KOPT-K1 (cell line): Measurements from ENCODE around the gene ARF6.
"Not testable (repeated sequence)": the region's sequence is repeated elsewhere in the genome, so short reads cannot be mapped to it uniquely, and the experiment has no call there.

Source experiments
- H3K27ac ChIP-seq: fragments of 200-600 bp; sonication (generic); 2 replicates; pipeline ENCODE4 v1.5.1; 2016; ENCODE audit warnings: antibody characterized with exemption, mild to moderate bottlenecking, low read depth, low read length; ENCODE audit not compliant: poor library complexity, severe bottlenecking
- H3K36me3 ChIP-seq: fragments of 200-600 bp; sonication (generic); 2 replicates; pipeline ENCODE4 v1.5.1; 2017; ENCODE audit warnings: antibody characterized with exemption, mild to moderate bottlenecking, low read length, moderate library complexity; ENCODE audit not compliant: insufficient read depth
- H3K9me3 ChIP-seq: fragments of 200-600 bp; sonication (generic); 2 replicates; pipeline ENCODE4 v1.5.1; 2017; ENCODE audit warnings: antibody characterized with exemption, low read length, mild to moderate bottlenecking; ENCODE audit not compliant: insufficient read depth, poor library complexity, severe bottlenecking

Gene ARF6

DNA sequence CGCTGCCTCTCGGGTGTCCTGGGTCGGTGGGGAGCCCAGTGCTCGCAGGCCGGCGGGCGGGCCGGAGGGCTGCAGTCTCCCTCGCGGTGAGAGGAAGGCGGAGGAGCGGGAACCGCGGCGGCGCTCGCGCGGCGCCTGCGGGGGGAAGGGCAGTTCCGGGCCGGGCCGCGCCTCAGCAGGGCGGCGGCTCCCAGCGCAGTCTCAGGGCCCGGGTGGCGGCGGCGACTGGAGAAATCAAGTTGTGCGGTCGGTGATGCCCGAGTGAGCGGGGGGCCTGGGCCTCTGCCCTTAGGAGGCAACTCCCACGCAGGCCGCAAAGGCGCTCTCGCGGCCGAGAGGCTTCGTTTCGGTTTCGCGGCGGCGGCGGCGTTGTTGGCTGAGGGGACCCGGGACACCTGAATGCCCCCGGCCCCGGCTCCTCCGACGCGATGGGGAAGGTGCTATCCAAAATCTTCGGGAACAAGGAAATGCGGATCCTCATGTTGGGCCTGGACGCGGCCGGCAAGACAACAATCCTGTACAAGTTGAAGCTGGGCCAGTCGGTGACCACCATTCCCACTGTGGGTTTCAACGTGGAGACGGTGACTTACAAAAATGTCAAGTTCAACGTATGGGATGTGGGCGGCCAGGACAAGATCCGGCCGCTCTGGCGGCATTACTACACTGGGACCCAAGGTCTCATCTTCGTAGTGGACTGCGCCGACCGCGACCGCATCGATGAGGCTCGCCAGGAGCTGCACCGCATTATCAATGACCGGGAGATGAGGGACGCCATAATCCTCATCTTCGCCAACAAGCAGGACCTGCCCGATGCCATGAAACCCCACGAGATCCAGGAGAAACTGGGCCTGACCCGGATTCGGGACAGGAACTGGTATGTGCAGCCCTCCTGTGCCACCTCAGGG, 679 bp downstream of the ARF6 start:
- H3K9me3 ChIP-seq: no peaks in the 10 kb centered on the region
- H3K36me3 ChIP-seq: peaks cover 49% of the 10 kb centered on the region
- peak overlapping the region; percentile 99 for H3K27ac ChIP-seq

DNA sequence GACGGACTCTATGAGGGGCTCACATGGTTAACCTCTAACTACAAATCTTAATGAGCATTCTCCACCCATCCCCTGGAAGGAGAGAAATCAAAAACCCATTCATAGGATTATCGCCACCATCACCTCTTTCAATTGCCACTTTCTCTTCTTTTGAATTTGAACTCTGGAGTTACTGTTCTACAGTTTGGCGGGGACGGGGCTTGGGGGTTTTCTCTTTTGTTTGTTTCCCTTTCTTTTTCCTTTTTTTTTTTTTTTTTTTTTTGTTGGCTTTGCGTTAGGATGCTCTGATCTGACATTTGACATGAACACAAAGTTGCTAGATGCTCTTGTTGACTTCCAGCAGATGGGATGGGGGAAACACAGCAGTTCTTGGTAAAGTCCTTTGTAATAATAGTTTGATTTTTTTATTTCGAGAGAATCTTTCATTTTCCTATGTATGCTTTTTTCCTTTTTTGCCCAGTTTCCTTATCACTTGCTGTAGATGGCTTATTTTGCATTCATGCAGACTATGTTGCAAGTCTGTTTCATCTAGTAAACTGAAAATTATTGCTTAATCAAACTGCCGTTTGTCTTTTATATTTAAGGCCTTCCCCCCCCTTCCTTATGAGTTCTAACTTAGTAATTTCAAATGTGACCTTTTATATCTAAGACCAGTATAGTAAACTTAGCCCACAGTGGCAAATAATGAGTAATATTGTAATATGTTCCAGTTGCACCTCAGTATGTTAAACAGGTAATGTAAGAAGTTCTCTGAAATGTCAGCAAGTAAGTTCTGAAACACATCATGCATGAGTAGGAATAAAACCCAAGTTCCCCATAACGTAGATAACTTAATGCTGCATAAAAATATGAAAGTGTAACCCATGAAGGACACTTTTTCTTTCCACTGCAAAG, 1.6 kb downstream of the ARF6 start:
- Histone ChIP-seq H3K27ac (peak overlapping the region; percentile 99), H3K36me3 (peaks cover 56% of the 10 kb centered on the region)
- not testable (repeated sequence) for H3K9me3 ChIP-seq

DNA sequence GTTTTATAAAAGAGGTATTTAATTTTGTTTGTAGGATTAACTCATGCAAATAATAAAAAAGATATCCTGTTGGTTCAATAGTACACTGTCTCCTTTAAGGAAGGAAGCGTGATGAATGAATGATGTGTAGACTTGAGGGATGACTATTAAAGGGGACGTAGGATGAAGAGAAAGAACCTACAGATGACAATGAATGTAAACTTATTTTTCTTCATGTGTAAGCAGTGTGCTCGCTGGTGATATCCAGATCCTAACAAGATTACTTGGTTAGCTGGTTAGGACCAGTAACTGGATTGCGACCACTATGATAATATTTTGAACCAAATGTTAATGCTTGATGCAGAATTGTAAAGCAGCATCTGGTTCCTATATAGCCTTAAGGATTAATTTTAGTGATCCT, 2.6 kb downstream of the ARF6 start:
- Histone ChIP-seq H3K9me3 (no peaks in the 10 kb centered on the region), H3K36me3 (peaks cover 56% of the 10 kb centered on the region), H3K27ac (peak overlapping the region; percentile 23)

DNA sequence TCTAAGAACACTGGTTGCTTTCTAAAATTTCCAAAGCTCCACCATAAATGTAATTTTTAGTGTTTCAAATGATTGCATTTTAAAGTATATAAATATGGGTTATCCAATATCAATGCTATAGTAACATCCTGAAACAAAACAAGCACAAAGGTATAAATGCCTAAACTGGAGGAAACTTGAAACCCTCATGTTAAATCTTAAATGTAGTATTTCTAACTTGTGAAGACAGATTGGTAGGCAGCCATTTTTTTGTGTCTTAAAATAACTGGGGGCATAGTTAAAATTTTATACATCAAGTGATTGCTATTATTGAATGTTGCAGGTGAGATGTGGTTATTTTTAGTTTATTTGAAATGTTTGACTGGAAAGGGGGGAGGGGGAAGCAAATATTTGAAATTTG, 3.4 kb downstream of the ARF6 start:
- H3K27ac ChIP-seq: peak overlapping the region; percentile 23
- peaks cover 56% of the 10 kb centered on the region for H3K36me3 ChIP-seq

DNA sequence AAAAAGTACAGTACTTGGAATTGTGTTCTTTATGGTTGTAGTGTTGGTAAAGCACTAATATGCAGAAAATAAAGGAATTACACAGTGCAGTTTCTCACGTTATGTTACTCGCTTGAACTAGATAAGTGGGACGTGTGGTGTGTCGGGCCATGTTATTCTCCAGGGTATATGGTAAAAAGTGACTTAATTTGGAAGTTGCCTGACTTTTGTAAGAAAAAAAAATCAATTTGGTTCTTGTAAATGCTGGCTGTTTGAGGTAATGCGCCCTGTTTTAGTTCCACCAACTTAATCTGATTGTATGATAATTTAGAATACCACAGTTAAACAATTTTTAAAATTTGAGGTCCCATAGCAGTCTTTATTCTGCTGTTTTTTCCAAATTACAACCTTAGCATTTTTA, 4.1 kb downstream of the ARF6 start:
- Histone ChIP-seq H3K9me3 (no peaks in the 10 kb centered on the region), H3K36me3 (peaks cover 56% of the 10 kb centered on the region), H3K27ac (no peak overlapping the region)

More for the DNA sequence above, 3.4 kb downstream of the ARF6 start:
- H3K9me3 ChIP-seq: not testable (repeated sequence)

DNA sequence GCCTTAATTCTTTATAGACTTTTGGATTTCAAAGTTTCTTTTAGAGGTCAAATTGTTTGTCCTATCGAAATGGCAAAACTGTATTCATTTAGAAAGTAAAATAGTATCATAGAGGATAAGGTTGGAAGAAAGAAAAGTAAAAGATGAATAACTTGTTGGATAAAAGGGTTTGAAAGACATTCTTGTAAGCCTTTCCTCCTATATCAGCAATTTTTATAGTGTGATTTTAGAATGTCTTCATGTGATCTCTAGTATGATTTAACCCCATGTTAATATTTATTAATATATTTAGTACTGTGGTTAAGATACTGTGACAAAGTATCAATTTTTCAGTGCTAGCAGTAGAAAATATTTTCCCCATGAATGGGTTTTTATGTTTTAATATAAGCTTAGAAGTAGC, 4.5 kb downstream of the ARF6 start:
- Histone ChIP-seq H3K36me3 (peaks cover 56% of the 10 kb centered on the region), H3K9me3 (no peaks in the 10 kb centered on the region), H3K27ac (no peak overlapping the region)

DNA sequence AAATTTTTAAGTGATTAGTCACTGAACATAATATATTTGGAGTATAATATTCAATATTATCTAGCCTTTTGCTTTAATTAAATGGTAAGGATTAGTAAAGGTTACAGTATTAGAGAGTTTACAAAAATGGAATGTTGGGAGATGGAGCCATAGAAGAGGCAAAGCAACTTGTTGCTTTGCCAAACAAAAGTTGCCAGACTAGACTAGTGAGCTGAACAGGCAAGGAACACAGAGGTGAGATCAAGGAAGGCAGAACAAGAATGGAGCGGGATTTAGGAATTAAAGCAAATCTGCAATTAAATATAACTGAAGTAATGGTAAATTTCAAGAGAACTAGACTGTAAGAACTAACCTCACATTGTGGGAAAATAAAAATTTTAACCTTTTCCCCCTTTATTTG, 5.1 kb downstream of the ARF6 start:
- peaks cover 56% of the 10 kb centered on the region for H3K36me3 ChIP-seq
- H3K27ac ChIP-seq: no peak overlapping the region
- no peaks in the 10 kb centered on the region for H3K9me3 ChIP-seq

DNA sequence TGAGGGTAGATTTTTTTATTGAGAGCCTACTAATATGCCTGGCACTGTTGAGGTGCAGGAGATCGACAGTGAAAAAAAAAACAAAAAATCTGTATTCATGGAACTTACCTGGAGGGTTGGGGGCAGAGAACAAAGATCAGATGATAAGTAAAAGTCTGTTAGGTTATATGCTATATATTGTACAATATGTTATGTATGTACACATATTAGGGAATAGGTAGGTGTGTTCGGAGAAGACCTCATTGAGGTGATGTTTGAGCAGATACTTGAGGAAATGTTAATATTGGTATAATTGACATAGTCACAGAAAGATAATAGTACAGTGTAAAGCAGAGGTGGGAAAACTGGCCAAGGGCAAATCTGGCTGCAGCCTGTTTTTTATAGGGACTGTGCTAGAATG, 5.6 kb downstream of the ARF6 start:
- Histone ChIP-seq H3K27ac (no peak overlapping the region), H3K36me3 (peaks cover 56% of the 10 kb centered on the region), H3K9me3 (no peaks in the 10 kb centered on the region)

DNA sequence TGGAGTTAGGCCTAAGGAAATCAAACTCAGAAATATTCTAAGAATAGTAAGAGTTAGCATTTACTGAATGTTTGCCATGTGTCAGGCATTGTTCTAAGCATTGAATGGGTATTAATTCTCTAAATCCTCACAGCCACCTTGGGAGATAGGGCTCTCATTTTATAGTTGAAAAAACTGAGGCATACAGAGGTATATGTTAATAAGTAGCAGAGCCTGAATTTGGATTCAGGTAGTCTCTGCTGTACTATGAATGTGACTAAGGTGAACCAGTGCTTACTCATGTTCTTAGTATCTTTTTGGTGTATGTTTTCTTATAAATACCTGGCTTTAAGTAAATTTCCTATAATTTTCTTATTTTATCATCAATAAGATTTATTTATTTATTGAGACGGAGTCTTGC, 8.1 kb downstream of the ARF6 start:
- Histone ChIP-seq H3K9me3 (no peaks in the 10 kb centered on the region), H3K27ac (no peak overlapping the region), H3K36me3 (peaks cover 31% of the 10 kb centered on the region)

DNA sequence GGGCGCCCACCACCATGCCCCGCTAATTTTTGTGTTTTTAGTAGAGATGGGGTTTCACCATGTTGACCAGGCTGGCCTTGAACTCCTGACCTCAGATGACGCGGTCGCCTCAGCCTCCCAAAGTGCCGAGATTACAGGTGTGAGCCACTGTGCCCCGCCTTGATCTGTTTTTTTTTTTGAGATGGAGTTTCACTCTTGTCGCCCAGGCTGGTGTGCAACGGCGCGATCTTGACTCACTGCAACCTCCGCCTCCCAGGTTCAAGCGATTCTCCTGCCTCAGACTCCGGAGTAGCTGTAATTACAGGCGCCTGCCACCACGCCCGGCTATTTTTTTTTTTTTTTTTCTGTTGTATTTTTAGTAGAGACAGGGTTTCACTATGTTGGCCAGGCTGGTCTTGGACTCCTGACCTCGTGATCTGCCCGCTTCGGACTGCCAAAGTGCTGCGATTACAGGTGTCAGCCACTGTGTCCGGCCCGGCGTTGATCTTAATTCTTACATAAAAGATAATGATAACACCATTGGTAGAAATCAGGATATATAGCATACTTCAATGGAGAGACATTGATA, 9.9 kb downstream of the ARF6 start:
- peaks cover 14% of the 10 kb centered on the region; the same call in 1 of the 2 replicates for H3K36me3 ChIP-seq
- not testable (repeated sequence) for H3K27ac ChIP-seq, H3K9me3 ChIP-seq

DNA sequence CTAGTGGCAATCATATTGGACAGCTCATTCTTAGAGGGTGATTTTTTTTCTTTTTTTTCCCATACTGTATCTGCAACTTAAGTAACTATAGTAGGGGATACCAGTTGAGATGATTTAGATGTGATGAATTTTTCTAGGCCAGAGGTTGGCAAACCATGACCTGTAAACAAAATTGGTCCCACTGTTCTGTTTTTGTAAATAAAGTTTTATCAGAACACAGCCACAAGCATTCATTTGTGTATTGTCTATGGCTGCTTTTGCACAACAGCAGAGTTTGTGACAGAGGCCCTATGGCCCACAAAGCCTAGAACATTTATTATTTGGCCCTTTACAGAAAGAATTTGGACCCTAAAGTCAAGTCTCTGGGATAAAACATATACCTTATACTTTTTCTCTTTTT, 11.4 kb downstream of the ARF6 start:
- no peak overlapping the region for H3K27ac ChIP-seq
- no peaks in the 10 kb centered on the region for H3K36me3 ChIP-seq
- H3K9me3 ChIP-seq: no peaks in the 10 kb centered on the region

DNA sequence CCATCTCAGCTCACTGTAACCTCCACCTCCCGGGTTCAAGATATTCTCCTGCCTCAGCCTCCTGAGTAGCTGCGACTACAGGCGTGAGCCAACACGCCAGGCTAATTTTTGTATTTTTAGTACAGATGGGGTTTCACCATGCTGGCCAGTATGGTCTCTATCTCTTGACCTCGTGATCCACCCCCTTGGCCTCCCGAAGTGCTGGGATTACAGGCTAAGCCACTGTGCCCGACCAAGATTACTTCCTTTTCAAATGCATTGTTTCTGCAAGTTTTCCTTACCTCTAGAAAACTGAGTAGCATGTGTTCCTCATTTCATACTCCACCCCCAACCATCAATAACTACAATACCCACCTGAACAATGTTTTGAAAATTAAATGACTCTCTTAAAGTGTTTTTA, 13.1 kb downstream of the ARF6 start:
- H3K36me3 ChIP-seq: no peaks in the 10 kb centered on the region
- no peak overlapping the region for H3K27ac ChIP-seq
- H3K9me3 ChIP-seq: no peaks in the 10 kb centered on the region

DNA sequence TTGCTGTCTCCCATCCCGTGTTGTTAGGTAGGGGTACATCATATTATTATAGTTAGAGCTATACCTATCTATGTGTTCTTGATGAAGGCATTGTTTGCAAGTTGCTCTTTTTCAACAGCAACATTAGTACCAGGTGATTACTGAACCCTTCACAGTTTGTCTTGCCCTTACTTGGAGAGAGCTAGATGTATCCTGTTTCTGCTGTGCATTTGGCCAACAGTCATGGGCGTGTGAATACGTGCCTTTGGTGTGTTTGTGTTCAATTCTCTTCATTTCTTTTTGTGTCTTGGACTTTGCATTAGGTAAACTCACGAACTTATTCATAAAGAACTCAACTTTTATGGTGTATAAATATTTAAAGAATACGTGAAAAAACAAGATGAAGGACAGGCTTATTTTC, 14.3 kb downstream of the ARF6 start:
- Histone ChIP-seq H3K9me3 (no peaks in the 10 kb centered on the region), H3K27ac (no peak overlapping the region), H3K36me3 (no peaks in the 10 kb centered on the region)

DNA sequence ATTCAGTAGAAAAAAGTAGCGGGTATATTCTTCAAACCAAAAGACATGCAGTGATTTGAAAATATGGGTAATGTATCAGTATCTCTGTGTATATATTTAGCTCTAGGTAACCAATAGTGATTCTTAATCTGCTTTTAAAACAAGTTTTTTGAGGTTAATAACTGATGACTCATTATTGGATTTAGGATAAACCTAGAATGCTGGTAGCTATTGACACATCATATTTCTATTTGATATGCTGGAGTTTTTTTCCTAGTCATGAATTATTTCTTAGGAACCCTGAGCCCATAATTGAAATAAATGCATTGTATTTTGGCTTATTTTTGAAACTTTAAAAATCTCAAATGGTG, 15.5 kb downstream of the ARF6 start:
- Histone ChIP-seq H3K9me3 (no peaks in the 10 kb centered on the region), H3K27ac (no peak overlapping the region), H3K36me3 (no peaks in the 10 kb centered on the region)

DNA sequence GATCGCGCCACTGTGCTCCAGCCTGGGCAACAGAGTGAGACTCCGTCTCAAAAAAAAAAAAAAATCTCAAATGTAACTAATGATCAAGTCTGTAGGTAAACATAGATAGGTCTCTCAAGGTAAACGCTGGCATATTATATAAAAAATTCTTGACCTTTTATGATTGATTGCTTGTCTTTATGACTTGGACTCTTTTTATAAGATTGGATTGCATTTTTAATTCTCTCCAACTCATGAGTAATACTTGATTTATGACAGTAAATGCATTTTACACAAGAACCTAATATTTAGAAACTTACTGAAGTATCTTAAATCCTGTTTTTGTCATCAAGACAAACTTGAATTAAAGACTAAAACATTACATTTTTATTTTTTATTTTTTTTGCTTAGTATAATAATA, 16.1 kb downstream of the ARF6 start:
- no peaks in the 10 kb centered on the region for H3K36me3 ChIP-seq
- no peaks in the 10 kb centered on the region for H3K9me3 ChIP-seq
- no peak overlapping the region for H3K27ac ChIP-seq
